GM18873 (cell line): Measurements from ENCODE around the gene IQGAP3.
"Not testable (repeated sequence)": the region's sequence is repeated elsewhere in the genome, so short reads cannot be mapped to it uniquely, and the experiment has no call there.

Source experiments
- ATAC-seq: cut with Tn5 transposase; IDR thresholded peaks from one replicate; pipeline ENCODE4 v1.9.1; 2021; ENCODE audit warnings: mild to moderate bottlenecking, moderate library complexity, moderate number of reproducible peaks; ENCODE audit not compliant: unreplicated experiment, low FRiP score

IQGAP3 gene

GRCh38 chr1:156571919-156572662 is at the start of gene IQGAP3:
Gene IQGAP3 (minus strand): TSS chr1:156572565. CDS start chr1:156572529, 36 bp downstream.
- no peak for ATAC-seq

GRCh38 chr1:156619582-156619955 is 47.2 kb upstream of the IQGAP3 start:
- ATAC-seq: no peak

- no peak for ATAC-seq
These were observed 46.7 kb upstream of the IQGAP3 start, which contains the start of gene HAPLN2 for GRCh38 chr1:156618853-156619581. Gene HAPLN2 (plus strand): TSS chr1:156619415. CDS start chr1:156623491, 4,076 bp downstream.

GRCh38 chr1:156616463-156616862 is 44.1 kb upstream of the IQGAP3 start:
- no peak for ATAC-seq

GRCh38 chr1:156615946-156616345 is 43.6 kb upstream of the IQGAP3 start:
- no peak for ATAC-seq

GRCh38 chr1:156612666-156613065 is 40.3 kb upstream of the IQGAP3 start:
- ATAC-seq: no peak

GRCh38 chr1:156610072-156610471 is 37.7 kb upstream of the IQGAP3 start:
- ATAC-seq: not testable (repeated sequence)

GRCh38 chr1:156608981-156609380 is 36.6 kb upstream of the IQGAP3 start:
- no peak for ATAC-seq

GRCh38 chr1:156608036-156608674 is 35.8 kb upstream of the IQGAP3 start:
- peak; percentile 59 for ATAC-seq

GRCh38 chr1:156607344-156607743 is 35.0 kb upstream of the IQGAP3 start:
- ATAC-seq: not testable (repeated sequence)

GRCh38 chr1:156602557-156602993 is 30.2 kb upstream of the IQGAP3 start:
- no peak for ATAC-seq

- no peak for ATAC-seq
These were observed 29.5 kb upstream of the IQGAP3 start for GRCh38 chr1:156601892-156602291.

- ATAC-seq: no peak
These were observed 28.9 kb upstream of the IQGAP3 start, which contains the start of gene GPATCH4 for GRCh38 chr1:156601122-156601830. Gene GPATCH4 (minus strand): TSS chr1:156601479.

- ATAC-seq: no peak
These were observed 28.4 kb upstream of the IQGAP3 start for GRCh38 chr1:156600733-156601121.

- ATAC-seq: no peak
These were observed 27.4 kb upstream of the IQGAP3 start for GRCh38 chr1:156599811-156600210.

GRCh38 chr1:156598731-156599432 is 26.5 kb upstream of the IQGAP3 start:
- no peak for ATAC-seq

GRCh38 chr1:156598125-156598524 is 25.8 kb upstream of the IQGAP3 start:
- ATAC-seq: no peak

- no peak for ATAC-seq
These were observed 24.1 kb upstream of the IQGAP3 start for GRCh38 chr1:156596426-156596825.

GRCh38 chr1:156595016-156595415 is 22.7 kb upstream of the IQGAP3 start:
- no peak for ATAC-seq

- no peak for ATAC-seq
These were observed 21.8 kb upstream of the IQGAP3 start for GRCh38 chr1:156594190-156594589.
